Vagina (tissue), 2 donors: ENCODE results near the gene DDT. TPM values are rescaled to one million over a fixed set of nuclear protein-coding genes. Genes with fewer than 3 reads are reported as not detected.

Experiments used
- DNase-seq, 2 donors: peaks; one replicate each; pipeline ENCODE4 v3.0.0-alpha.2; 2017; ENCODE audit errors: extremely low spot score in 2 of 2
- H3K27ac ChIP-seq: fragments of 200-600 bp; sonication (generic); one replicate; pipeline ENCODE4 v1.5.1; 2019
- H3K27me3 ChIP-seq: fragments of 200-600 bp; sonication (generic); one replicate; pipeline ENCODE4 v1.5.1; 2019
- H3K36me3 ChIP-seq, 2 donors: fragments of 200-600 bp; sonication (generic); one replicate each; pipeline ENCODE4 v1.5.1; 2017 to 2019
- H3K4me1 ChIP-seq: fragments of 200-600 bp; sonication (generic); one replicate; pipeline ENCODE4 v1.5.1; 2019
- H3K4me3 ChIP-seq, 2 donors: fragments of 200-600 bp; sonication (generic); 1 replicate in 1 of 2; 2 replicates in 1 of 2; pipeline ENCODE4 v1.5.1; 2016 to 2019
- H3K9me3 ChIP-seq: fragments of 200-600 bp; sonication (generic); one replicate; pipeline ENCODE4 v1.5.1; 2019
- CTCF ChIP-seq, 3 experiments: fragments of 450-650 bp in 2 of 3; fragments of 200-600 bp in 1 of 3; sonication (generic) in 1 of 3; IDR thresholded peaks; one replicate each; pipeline ENCODE4 v1.5.1; 2017 to 2019; ENCODE audit warnings: antibody characterized with exemption in 3 of 3, mild to moderate bottlenecking in 2 of 3, moderate library complexity in 2 of 3
- POLR2A ChIP-seq, 2 donors: fragments of 450-650 bp; IDR thresholded peaks; one replicate each; pipeline ENCODE4 v1.6.1; 2017; ENCODE audit warnings: antibody characterized with exemption in 2 of 2, mild to moderate bottlenecking in 2 of 2, moderate library complexity in 2 of 2
- POLR2AphosphoS5 ChIP-seq, 2 donors: sonication (generic); formaldehyde crosslinking; IDR thresholded peaks; one replicate each; pipeline ENCODE4 v1.9.0; 2017; ENCODE audit warnings: antibody characterized with exemption in 2 of 2, mild to moderate bottlenecking in 2 of 2, low read depth in 1 of 2; ENCODE audit not compliant: insufficient read depth in 1 of 2
- intact Hi-C: fragments of 100-400 bp; cut with DNase I; formaldehyde crosslinking; loops from one replicate; pipeline ENCODE4 v1.15.1; 2023
- total RNA-seq: library from RNA; depleted of rRNA; stranded (reverse); fragments of >200 nt; gene quantifications from one replicate; pipeline ENCODE4 v1.2.3, GENCODE V29; 2016

DDT gene
- total RNA-seq, 1 donor from 2014 or later: 167 TPM

DNA sequence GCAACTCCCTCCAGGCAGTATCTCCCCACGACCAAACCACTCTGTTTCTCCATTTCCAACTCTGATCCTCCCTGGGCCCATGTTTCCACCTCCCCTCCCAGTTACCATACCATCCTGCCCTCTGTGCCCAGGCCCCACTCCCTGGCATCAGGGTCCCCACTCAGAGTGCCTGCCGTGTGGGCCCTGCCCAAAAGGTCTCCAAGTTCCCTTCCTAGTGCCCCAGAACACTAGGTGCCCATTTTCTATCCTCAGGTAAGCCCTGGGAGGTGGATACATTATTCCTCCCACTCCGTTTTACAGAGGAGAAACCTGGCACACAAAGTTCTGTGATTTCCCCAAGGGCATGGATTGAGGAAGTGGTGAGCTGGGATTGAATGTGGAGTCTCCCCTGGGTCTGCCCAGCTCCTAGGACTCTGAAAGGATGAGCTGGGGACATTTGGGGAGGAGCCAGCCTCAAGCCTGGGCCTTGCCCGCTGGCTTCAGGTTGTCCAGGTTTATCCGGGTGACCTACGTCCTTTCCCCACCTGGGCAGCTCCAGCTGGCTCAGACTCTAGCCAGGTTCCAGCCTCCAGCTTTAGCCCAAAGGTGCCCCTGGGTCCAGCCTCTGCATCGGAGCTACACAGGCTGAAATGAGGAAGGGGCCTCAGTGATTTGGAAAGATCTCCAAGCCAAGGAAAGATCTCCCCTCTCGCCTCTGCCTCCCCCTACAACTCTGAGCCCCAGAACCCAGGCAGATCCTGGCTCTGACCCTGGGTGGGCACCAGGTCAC, 33.2 kb upstream of the DDT start:
- H3K9me3 ChIP-seq: no peaks in the 10 kb centered on the region
- no peak overlapping the region for H3K27ac ChIP-seq
- no peak for DNase-seq
- H3K27me3 ChIP-seq: no peaks in the 10 kb centered on the region
- no peaks in the 10 kb centered on the region for H3K36me3 ChIP-seq
- H3K4me1 ChIP-seq: peaks cover 11% of the 10 kb centered on the region
- intact Hi-C loops: loop anchor here (5.0 kb wide), 1 partner anchor 70 kb away; no protein-coding TSS in a partner anchor
- no peak overlapping the region for H3K4me3 ChIP-seq
- TF ChIP-seq POLR2A (IDR thresholded peaks at IDR 0.05) (no peak), POLR2AphosphoS5 (IDR thresholded peaks at IDR 0.05; ENCODE audit: insufficient read depth in 1 of 2, low read depth in 1 of 2) (no peak), CTCF (IDR thresholded peaks at IDR 0.05) (no peak)

DNA sequence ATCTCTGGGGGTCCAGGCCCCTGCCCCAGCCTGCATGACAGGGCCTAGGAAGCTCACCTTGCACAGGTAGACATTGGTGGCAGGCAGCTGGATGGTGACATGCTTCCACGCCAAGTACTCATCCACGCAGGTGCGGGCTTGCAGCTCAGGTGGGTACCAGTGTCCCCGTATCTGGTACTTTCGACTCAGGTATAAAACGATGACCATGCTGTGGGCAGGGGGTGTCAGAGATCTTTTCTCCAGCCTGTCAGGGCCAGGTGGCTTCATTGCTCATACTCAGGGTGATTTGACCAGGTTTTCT, 32.6 kb upstream of the DDT start:
- H3K27me3 ChIP-seq: no peaks in the 10 kb centered on the region
- no peak overlapping the region for H3K27ac ChIP-seq
- TF ChIP-seq POLR2A (IDR thresholded peaks at IDR 0.05): no peak
- TF ChIP-seq CTCF (IDR thresholded peaks at IDR 0.05): no peak
- TF ChIP-seq POLR2AphosphoS5 (IDR thresholded peaks at IDR 0.05; ENCODE audit: insufficient read depth in 1 of 2, low read depth in 1 of 2): no peak
- no peak for DNase-seq
- no peak overlapping the region for H3K4me3 ChIP-seq
- intact Hi-C loops: loop anchor here (5.0 kb wide), 1 partner anchor 70 kb away; no protein-coding TSS in a partner anchor
- no peaks in the 10 kb centered on the region for H3K36me3 ChIP-seq
- H3K4me1 ChIP-seq: peaks cover 5% of the 10 kb centered on the region
- no peaks in the 10 kb centered on the region for H3K9me3 ChIP-seq

- H3K9me3 ChIP-seq: no peaks in the 10 kb centered on the region
- H3K27ac ChIP-seq: no peak overlapping the region
- H3K4me3 ChIP-seq: no peak overlapping the region
- intact Hi-C loops: loop anchor here (5.0 kb wide), 1 partner anchor 69 kb away; no protein-coding TSS in a partner anchor
- H3K36me3 ChIP-seq: no peaks in the 10 kb centered on the region
- no peak for DNase-seq
- H3K27me3 ChIP-seq: no peaks in the 10 kb centered on the region
- H3K4me1 ChIP-seq: no peaks in the 10 kb centered on the region
- no peak for TF ChIP-seq CTCF (IDR thresholded peaks at IDR 0.05)
- no peak for TF ChIP-seq POLR2AphosphoS5 (IDR thresholded peaks at IDR 0.05; ENCODE audit: insufficient read depth in 1 of 2, low read depth in 1 of 2)
- TF ChIP-seq POLR2A (IDR thresholded peaks at IDR 0.05): no peak
Observed at GRCh38 chr22:24006207-24006913, 32.1 kb upstream of the DDT start.

- Histone ChIP-seq H3K9me3 (no peaks in the 10 kb centered on the region), H3K4me1 (no peaks in the 10 kb centered on the region), H3K36me3 (no peaks in the 10 kb centered on the region), H3K27ac (no peak within 1 kb of the TSS), H3K27me3 (no peaks in the 10 kb centered on the region), H3K4me3 (no peak within 1 kb of the TSS)
- TF ChIP-seq POLR2A (IDR thresholded peaks at IDR 0.05) (no peak), CTCF (IDR thresholded peaks at IDR 0.05) (no peak), POLR2AphosphoS5 (IDR thresholded peaks at IDR 0.05; ENCODE audit: insufficient read depth in 1 of 2, low read depth in 1 of 2) (no peak)
- DNase-seq: no peak
- intact Hi-C loops: loop anchor here (5.0 kb wide), 1 partner anchor 68 kb away; no protein-coding TSS in a partner anchor
Observed at GRCh38 chr22:24005201-24005600, 31.0 kb upstream of the DDT start, which contains the start of gene GSTT4. Gene GSTT4 (minus strand): TSS chr22:24005453. CDS start chr22:24005356, 97 bp downstream.

DNA sequence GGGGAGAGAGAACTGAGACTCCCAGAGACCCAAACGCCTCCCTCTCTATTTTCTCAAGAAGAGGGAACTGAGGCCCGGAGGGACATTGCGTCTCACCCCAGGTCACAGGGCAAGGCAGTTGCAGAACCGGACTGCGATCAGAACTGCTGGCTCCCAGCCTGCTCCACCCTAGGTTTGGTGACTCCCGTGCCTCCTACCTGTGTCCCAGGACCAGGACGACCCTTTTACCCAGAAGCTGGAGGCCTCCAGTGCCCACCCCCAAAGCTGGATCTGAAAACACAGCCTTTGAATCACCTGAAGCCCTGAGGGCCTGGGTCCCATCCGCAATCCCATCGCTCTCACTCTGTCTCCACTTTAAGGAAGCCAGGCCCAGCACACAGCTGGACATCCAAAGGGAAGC, 29.6 kb upstream of the DDT start:
- no peaks in the 10 kb centered on the region for H3K4me1 ChIP-seq
- no peaks in the 10 kb centered on the region for H3K36me3 ChIP-seq
- no peaks in the 10 kb centered on the region for H3K9me3 ChIP-seq
- no peak for TF ChIP-seq POLR2A (IDR thresholded peaks at IDR 0.05)
- TF ChIP-seq POLR2AphosphoS5 (IDR thresholded peaks at IDR 0.05; ENCODE audit: insufficient read depth in 1 of 2, low read depth in 1 of 2): no peak
- TF ChIP-seq CTCF (IDR thresholded peaks at IDR 0.05): no peak
- H3K27me3 ChIP-seq: no peaks in the 10 kb centered on the region
- DNase-seq: no peak
- H3K4me3 ChIP-seq: no peak overlapping the region
- intact Hi-C loops: no loop called here
- no peak overlapping the region for H3K27ac ChIP-seq
